PC-9 (cell line): ENCODE results near the gene METTL6. TPM values are rescaled to one million over a fixed set of nuclear protein-coding genes. Genes with fewer than 3 reads are reported as not detected.
"Not testable (repeated sequence)": the region's sequence is repeated elsewhere in the genome, so short reads cannot be mapped to it uniquely, and the experiment has no call there.

Source experiments
- BruUV-seq: library from RNA; stranded (reverse); fragments of 400-500 nt; replicated peaks from 2 replicates; lab custom pipeline; 2021; lab: Mats Ljungman, UMichigan
- CTCF ChIA-PET: fragments of 300-600 bp; sonication (Branson Sonifier 250); formaldehyde crosslinking; loops from one replicate; lab custom pipeline; 2022; ENCODE audit warnings: antibody characterized with exemption; lab: Charles Lee
- POLR2A ChIA-PET: fragments of 300-600 bp; sonication (Branson Sonifier 250); formaldehyde crosslinking; loops from one replicate; lab custom pipeline; 2022; ENCODE audit warnings: antibody characterized with exemption; ENCODE audit not compliant: unreplicated experiment; lab: Charles Lee
- DNase-seq, 2 experiments: peaks; one replicate each; pipeline versions ENCODE4 v3.0.0 to v3.0.0-alpha.2; 2015 to 2022; ENCODE audit warnings: mixed read lengths in 1 of 2
- H2AFZ ChIP-seq: fragments of 200-600 bp; sonication (generic); 2 replicates; pipeline ENCODE4 v1.8.1; 2017; ENCODE audit warnings: antibody characterized with exemption
- H3F3A ChIP-seq: fragments of 200-600 bp; sonication (generic); 2 replicates; pipeline ENCODE4 v1.8.1; 2017; ENCODE audit warnings: antibody characterized with exemption, mild to moderate bottlenecking, low read depth; ENCODE audit not compliant: insufficient read depth
- H3K27ac ChIP-seq: fragments of 200-600 bp; sonication (generic); 2 replicates; pipeline ENCODE4 v1.6.1; 2016; ENCODE audit warnings: mixed run types
- H3K27me3 ChIP-seq: fragments of 200-600 bp; sonication (generic); 2 replicates; pipeline ENCODE4 v1.6.1; 2016; ENCODE audit warnings: low read depth, mixed run types; ENCODE audit not compliant: insufficient read depth
- H3K36me3 ChIP-seq: fragments of 200-600 bp; sonication (generic); 2 replicates; pipeline ENCODE4 v1.6.1; 2016; ENCODE audit warnings: low read depth, mixed run types
- H3K4me1 ChIP-seq: fragments of 200-600 bp; sonication (generic); replicated peaks from 2 replicates; pipeline ENCODE4 v1.6.1; 2016; ENCODE audit warnings: mixed run types; ENCODE audit not compliant: insufficient read depth
- H3K4me2 ChIP-seq: fragments of 200-600 bp; sonication (generic); 2 replicates; pipeline ENCODE4 v1.6.1; 2017; ENCODE audit warnings: mixed run types
- H3K4me3 ChIP-seq: fragments of 200-600 bp; sonication (generic); 2 replicates; pipeline ENCODE4 v1.6.1; 2016; ENCODE audit warnings: mixed run types
- H3K79me2 ChIP-seq: fragments of 200-600 bp; sonication (generic); 2 replicates; pipeline ENCODE4 v1.6.1; 2017; ENCODE audit warnings: low read depth, mixed run types
- H3K9me2 ChIP-seq: fragments of 200-600 bp; sonication (generic); 2 replicates; pipeline ENCODE4 v1.8.1; 2017; ENCODE audit warnings: mild to moderate bottlenecking; ENCODE audit not compliant: insufficient read depth
- H3K9me3 ChIP-seq: fragments of 200-600 bp; sonication (generic); 2 replicates; pipeline ENCODE4 v1.8.1; 2016; ENCODE audit warnings: low read depth; ENCODE audit not compliant: insufficient read depth
- H4K20me1 ChIP-seq: fragments of 200-600 bp; sonication (generic); 2 replicates; pipeline ENCODE4 v1.8.1; 2017; ENCODE audit not compliant: insufficient read depth
- CTCF ChIP-seq: fragments of 200-600 bp; sonication (generic); conservative IDR thresholded peaks from 2 replicates; pipeline ENCODE4 v1.6.1; 2017; ENCODE audit warnings: mixed run types, antibody characterized with exemption, mild to moderate bottlenecking, moderate library complexity
- EZH2 ChIP-seq: fragments of 200-600 bp; sonication (generic); IDR thresholded peaks from 2 replicates; pipeline ENCODE4 v1.8.0; 2017; ENCODE audit warnings: antibody characterized with exemption, low read depth
- intact Hi-C: fragments of 100-400 bp; cut with micrococcal nuclease; formaldehyde crosslinking; loops from one replicate; pipeline ENCODE4 v1.10.0; 2022; ENCODE audit not compliant: unreplicated experiment
- total RNA-seq: library from RNA; stranded (reverse); gene quantifications from 2 replicates; pipeline ENCODE4 v1.2.3, GENCODE V29; 2021

Gene METTL6
- total RNA-seq, 1 experiment from 2014 or later, result 17.2 TPM

- Histone ChIP-seq H3K9me2 (no peaks in the 10 kb centered on the region), H4K20me1 (no peaks in the 10 kb centered on the region), H3K4me1 (peaks cover 12% of the 10 kb centered on the region), H3K36me3 (no peaks in the 10 kb centered on the region), H3K9me3 (peaks cover 7% of the 10 kb centered on the region; the same call in 1 of the 2 replicates), H3K4me3 (no peak overlapping the region), H3K27me3 (no peaks in the 10 kb centered on the region), H2AFZ (no peak overlapping the region), H3K4me2 (no peak overlapping the region), H3F3A (peaks cover 14% of the 10 kb centered on the region; the same call in 1 of the 2 replicates), H3K79me2 (no peaks in the 10 kb centered on the region), H3K27ac (no peak overlapping the region)
- no peak for DNase-seq
- intact Hi-C loops, result no loop called here
- POLR2A ChIA-PET, result no interaction called here
- CTCF ChIA-PET, result no interaction called here
- no TSS peak for BruUV-seq
- TF ChIP-seq EZH2 (no peak), CTCF (no peak)
Observed at GRCh38 chr3:15391007-15391406, 36.3 kb downstream of the METTL6 start.

- no peak overlapping the region for H2AFZ ChIP-seq
- no peaks in the 10 kb centered on the region for H3K79me2 ChIP-seq
- H3K4me3 ChIP-seq, result no peak overlapping the region
- intact Hi-C loops, result no loop called here
- BruUV-seq, result no TSS peak
- H3K27me3 ChIP-seq, result no peaks in the 10 kb centered on the region
- ChIA-PET CTCF (no interaction called here), POLR2A (no interaction called here)
- H3K9me3 ChIP-seq, result peaks cover 12% of the 10 kb centered on the region; the same call in 1 of the 2 replicates
- peaks cover 14% of the 10 kb centered on the region; the same call in 1 of the 2 replicates for H3F3A ChIP-seq
- peaks cover 12% of the 10 kb centered on the region for H3K4me1 ChIP-seq
- no peak for TF ChIP-seq EZH2
- TF ChIP-seq CTCF, result no peak
- no peaks in the 10 kb centered on the region for H4K20me1 ChIP-seq
- DNase-seq, result no peak
- no peak overlapping the region for H3K27ac ChIP-seq
- no peak overlapping the region for H3K4me2 ChIP-seq
- no peaks in the 10 kb centered on the region for H3K36me3 ChIP-seq
- H3K9me2 ChIP-seq, result no peaks in the 10 kb centered on the region
Observed at GRCh38 chr3:15390460-15390859, 36.9 kb downstream of the METTL6 start.

GRCh38 chr3:15388335-15388734 lies 39.0 kb downstream of the METTL6 start:
- BruUV-seq, CTCF ChIA-PET, H3K4me3 ChIP-seq, intact Hi-C loops, H4K20me1 ChIP-seq, H3K36me3 ChIP-seq, H3K27ac ChIP-seq, DNase-seq, H3K4me2 ChIP-seq, H3K9me2 ChIP-seq, H2AFZ ChIP-seq, H3K27me3 ChIP-seq, H3K79me2 ChIP-seq: not testable (repeated sequence)
- Histone ChIP-seq H3F3A (peaks cover 14% of the 10 kb centered on the region; the same call in 1 of the 2 replicates), H3K4me1 (peaks cover 12% of the 10 kb centered on the region), H3K9me3 (peaks cover 13% of the 10 kb centered on the region; the same call in 1 of the 2 replicates)
- POLR2A ChIA-PET, result interaction anchor here (0.6 kb wide), 2 partner anchors 65 to 130 kb away, joined by 7 to 15 read pairs; no protein-coding TSS in a partner anchor
